ENCODE measurements around the gene ESPL1. TPM values are rescaled to one million over a fixed set of nuclear protein-coding genes. Genes with fewer than 3 reads are reported as not detected.

Gene ESPL1
- total and polyA plus RNA-seq, 2 of the 13 experiments (the other 11 are each of a cell fraction or from before 2014, with no cell fraction given), result 5.8 to 11.5 TPM

DNA sequence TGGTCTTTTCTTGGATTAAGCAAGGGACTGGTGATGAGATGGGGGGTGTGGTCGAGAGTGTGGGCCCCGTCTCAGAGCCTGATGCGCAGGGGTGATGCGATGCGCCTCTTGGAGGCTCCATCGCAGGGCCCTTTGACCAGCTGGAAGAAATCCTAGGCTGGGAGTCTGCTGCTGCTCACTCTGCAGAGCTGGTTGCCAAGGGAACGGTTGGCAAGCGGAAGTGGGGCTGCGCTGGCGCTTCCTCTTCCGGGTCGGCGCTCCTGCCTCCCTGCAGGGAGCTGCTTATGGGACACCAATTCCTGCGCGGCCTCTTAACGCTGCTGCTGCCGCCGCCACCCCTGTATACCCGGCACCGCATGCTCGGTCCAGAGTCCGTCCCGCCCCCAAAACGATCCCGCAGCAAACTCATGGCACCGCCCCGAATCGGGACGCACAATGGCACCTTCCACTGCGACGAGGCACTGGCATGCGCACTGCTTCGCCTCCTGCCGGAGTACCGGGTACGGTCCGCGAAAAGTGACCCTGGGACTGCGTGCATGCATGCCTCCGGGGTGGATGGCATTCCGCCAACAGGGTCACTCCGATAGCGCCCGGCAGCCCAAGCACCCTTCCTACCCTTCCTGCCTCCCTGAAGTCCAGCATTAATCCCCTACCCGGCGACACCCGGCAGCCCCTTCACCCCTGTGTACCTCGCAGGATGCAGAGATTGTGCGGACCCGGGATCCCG is 31.5 kb downstream of the ESPL1 start, which contains the start of gene MYG1 (continued):
- TF ChIP-seq, protein P1, sequence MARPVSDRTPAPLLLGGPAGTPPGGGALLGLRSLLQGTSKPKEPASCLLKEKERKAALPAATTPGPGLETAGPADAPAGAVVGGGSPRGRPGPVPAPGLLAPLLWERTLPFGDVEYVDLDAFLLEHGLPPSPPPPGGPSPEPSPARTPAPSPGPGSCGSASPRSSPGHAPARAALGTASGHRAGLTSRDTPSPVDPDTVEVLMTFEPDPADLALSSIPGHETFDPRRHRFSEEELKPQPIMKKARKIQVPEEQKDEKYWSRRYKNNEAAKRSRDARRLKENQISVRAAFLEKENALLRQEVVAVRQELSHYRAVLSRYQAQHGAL (CRISPR knock-in tag; IDR thresholded peaks at IDR 0.05; ENCODE audit: not compliant biosample characterization), result no peak
- TF ChIP-seq, protein P2, sequence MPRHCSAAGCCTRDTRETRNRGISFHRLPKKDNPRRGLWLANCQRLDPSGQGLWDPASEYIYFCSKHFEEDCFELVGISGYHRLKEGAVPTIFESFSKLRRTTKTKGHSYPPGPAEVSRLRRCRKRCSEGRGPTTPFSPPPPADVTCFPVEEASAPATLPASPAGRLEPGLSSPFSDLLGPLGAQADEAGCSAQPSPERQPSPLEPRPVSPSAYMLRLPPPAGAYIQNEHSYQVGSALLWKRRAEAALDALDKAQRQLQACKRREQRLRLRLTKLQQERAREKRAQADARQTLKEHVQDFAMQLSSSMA (CRISPR knock-in tag; IDR thresholded peaks at IDR 0.05), result peak; percentile 90
- TF ChIP-seq KMT2B (CRISPR knock-in tag; IDR thresholded peaks at IDR 0.05) (peak; percentile 88), AGO2 (optimal IDR thresholded peaks at IDR 0.05; ENCODE audit: low read depth, low read length) (peak; percentile 99), ZSCAN22 (CRISPR knock-in tag; IDR thresholded peaks at IDR 0.05) (peak; percentile 58; the same call in 1 of the 2 replicates), SP140L (CRISPR knock-in tag; IDR thresholded peaks at IDR 0.05; ENCODE audit: borderline replicate concordance) (no peak), KLF12 (CRISPR knock-in tag; IDR thresholded peaks at IDR 0.05; ENCODE audit: borderline replicate concordance) (no peak), GATA4 (IDR thresholded peaks at IDR 0.05; ENCODE audit: borderline replicate concordance, low read depth) (0 out of 2 replicates have a peak, but pooled peaks have one; percentile 9), ZNF235 (CRISPR knock-in tag; IDR thresholded peaks at IDR 0.05; ENCODE audit: borderline replicate concordance) (peak; percentile 58; the same call in 1 of the 2 replicates), ELF4 (CRISPR knock-in tag; IDR thresholded peaks at IDR 0.05; ENCODE audit: borderline replicate concordance) (peak; percentile 56; the same call in 1 of the 2 replicates), YEATS2 (CRISPR knock-in tag; IDR thresholded peaks at IDR 0.05; ENCODE audit: borderline replicate concordance) (peak; percentile 58; the same call in 1 of the 2 replicates), ZNF430 (CRISPR knock-in tag; IDR thresholded peaks at IDR 0.05) (peak; percentile 62; the same call in 1 of the 2 replicates), RXRB (CRISPR knock-in tag; IDR thresholded peaks at IDR 0.05; ENCODE audit: borderline replicate concordance) (peak; percentile 61; the same call in 1 of the 2 replicates), NFE2 (CRISPR knock-in tag; IDR thresholded peaks at IDR 0.05) (no peak), ZNF292 (CRISPR knock-in tag; IDR thresholded peaks at IDR 0.05; ENCODE audit: borderline replicate concordance, low read depth) (peak; percentile 57; the same call in 1 of the 2 replicates), ZC3H13 (CRISPR knock-in tag; IDR thresholded peaks at IDR 0.05) (peak; percentile 80; the same call in 1 of the 2 replicates)
- TF ChIP-seq, protein P3, sequence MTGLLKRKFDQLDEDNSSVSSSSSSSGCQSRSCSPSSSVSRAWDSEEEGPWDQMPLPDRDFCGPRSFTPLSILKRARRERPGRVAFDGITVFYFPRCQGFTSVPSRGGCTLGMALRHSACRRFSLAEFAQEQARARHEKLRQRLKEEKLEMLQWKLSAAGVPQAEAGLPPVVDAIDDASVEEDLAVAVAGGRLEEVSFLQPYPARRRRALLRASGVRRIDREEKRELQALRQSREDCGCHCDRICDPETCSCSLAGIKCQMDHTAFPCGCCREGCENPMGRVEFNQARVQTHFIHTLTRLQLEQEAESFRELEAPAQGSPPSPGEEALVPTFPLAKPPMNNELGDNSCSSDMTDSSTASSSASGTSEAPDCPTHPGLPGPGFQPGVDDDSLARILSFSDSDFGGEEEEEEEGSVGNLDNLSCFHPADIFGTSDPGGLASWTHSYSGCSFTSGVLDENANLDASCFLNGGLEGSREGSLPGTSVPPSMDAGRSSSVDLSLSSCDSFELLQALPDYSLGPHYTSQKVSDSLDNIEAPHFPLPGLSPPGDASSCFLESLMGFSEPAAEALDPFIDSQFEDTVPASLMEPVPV (CRISPR knock-in tag; IDR thresholded peaks at IDR 0.05), result peak; percentile 95
- TF ChIP-seq, protein P4, sequence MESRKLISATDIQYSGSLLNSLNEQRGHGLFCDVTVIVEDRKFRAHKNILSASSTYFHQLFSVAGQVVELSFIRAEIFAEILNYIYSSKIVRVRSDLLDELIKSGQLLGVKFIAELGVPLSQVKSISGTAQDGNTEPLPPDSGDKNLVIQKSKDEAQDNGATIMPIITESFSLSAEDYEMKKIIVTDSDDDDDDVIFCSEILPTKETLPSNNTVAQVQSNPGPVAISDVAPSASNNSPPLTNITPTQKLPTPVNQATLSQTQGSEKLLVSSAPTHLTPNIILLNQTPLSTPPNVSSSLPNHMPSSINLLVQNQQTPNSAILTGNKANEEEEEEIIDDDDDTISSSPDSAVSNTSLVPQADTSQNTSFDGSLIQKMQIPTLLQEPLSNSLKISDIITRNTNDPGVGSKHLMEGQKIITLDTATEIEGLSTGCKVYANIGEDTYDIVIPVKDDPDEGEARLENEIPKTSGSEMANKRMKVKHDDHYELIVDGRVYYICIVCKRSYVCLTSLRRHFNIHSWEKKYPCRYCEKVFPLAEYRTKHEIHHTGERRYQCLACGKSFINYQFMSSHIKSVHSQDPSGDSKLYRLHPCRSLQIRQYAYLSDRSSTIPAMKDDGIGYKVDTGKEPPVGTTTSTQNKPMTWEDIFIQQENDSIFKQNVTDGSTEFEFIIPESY (CRISPR knock-in tag; IDR thresholded peaks at IDR 0.05), result peak; percentile 6; the same call in 1 of the 2 replicates
- TF ChIP-seq, protein P5, sequence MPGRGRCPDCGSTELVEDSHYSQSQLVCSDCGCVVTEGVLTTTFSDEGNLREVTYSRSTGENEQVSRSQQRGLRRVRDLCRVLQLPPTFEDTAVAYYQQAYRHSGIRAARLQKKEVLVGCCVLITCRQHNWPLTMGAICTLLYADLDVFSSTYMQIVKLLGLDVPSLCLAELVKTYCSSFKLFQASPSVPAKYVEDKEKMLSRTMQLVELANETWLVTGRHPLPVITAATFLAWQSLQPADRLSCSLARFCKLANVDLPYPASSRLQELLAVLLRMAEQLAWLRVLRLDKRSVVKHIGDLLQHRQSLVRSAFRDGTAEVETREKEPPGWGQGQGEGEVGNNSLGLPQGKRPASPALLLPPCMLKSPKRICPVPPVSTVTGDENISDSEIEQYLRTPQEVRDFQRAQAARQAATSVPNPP (CRISPR knock-in tag; IDR thresholded peaks at IDR 0.05), result peak; percentile 94
- TF ChIP-seq, protein P6, sequence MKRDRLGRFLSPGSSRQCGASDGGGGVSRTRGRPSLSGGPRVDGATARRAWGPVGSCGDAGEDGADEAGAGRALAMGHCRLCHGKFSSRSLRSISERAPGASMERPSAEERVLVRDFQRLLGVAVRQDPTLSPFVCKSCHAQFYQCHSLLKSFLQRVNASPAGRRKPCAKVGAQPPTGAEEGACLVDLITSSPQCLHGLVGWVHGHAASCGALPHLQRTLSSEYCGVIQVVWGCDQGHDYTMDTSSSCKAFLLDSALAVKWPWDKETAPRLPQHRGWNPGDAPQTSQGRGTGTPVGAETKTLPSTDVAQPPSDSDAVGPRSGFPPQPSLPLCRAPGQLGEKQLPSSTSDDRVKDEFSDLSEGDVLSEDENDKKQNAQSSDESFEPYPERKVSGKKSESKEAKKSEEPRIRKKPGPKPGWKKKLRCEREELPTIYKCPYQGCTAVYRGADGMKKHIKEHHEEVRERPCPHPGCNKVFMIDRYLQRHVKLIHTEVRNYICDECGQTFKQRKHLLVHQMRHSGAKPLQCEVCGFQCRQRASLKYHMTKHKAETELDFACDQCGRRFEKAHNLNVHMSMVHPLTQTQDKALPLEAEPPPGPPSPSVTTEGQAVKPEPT (CRISPR knock-in tag; IDR thresholded peaks at IDR 0.05; ENCODE audit: low read depth), result no peak

All from HepG2 (cell line).